Right atrium auricular region (tissue), 2 donors: ENCODE measurements around the gene IP6K2. TPM values are rescaled to one million over a fixed set of nuclear protein-coding genes. Genes with fewer than 3 reads are reported as not detected.
A peak's percentile ranks its signal among the peaks of the same experiment; 100 is the strongest.
"Not testable (repeated sequence)": the region's sequence is repeated elsewhere in the genome, so short reads cannot be mapped to it uniquely, and the experiment has no call there.

ENCODE experiments used
- DNase-seq: peaks from one replicate; pipeline ENCODE4 v3.0.0-alpha.2; 2019; ENCODE audit warnings: low spot score
- H3K27ac ChIP-seq, 2 donors: fragments of 200-600 bp; sonication (generic); 1 replicate in 1 of 2; 2 replicates in 1 of 2; pipeline ENCODE4 v1.5.1; 2016 to 2019
- H3K27me3 ChIP-seq, 2 donors: fragments of 200-600 bp; sonication (generic); one replicate each; pipeline versions ENCODE4 v1.5.1 to v1.6.0; 2017 to 2019
- H3K36me3 ChIP-seq: fragments of 200-600 bp; sonication (generic); one replicate; pipeline ENCODE4 v1.5.1; 2016
- H3K4me1 ChIP-seq, 2 donors: fragments of 200-600 bp; sonication (generic); one replicate each; pipeline versions ENCODE4 v1.5.1 to v1.6.0; 2017 to 2019
- H3K4me3 ChIP-seq, 2 donors: fragments of 200-600 bp; sonication (generic); 1 replicate in 1 of 2; 2 replicates in 1 of 2; pipeline ENCODE4 v1.5.1; 2017 to 2019; ENCODE audit warnings: mild to moderate bottlenecking in 1 of 2, moderate library complexity in 1 of 2
- H3K9me3 ChIP-seq, 2 donors: fragments of 200-600 bp; sonication (generic); one replicate each; pipeline ENCODE4 v1.5.1; 2019
- total RNA-seq, 2 donors: library from RNA; depleted of rRNA; stranded (reverse); fragments of >200 nt; gene quantifications; one replicate each; pipeline ENCODE4 v1.1.0, GENCODE V29; 2016
- TF ChIP-seq, protein P1 (sequence below), 2 donors: fragments of 200-600 bp; sonication (generic); IDR thresholded peaks; one replicate each; pipeline ENCODE4 v1.5.1; 2019; ENCODE audit warnings: antibody characterized with exemption in 2 of 2

IP6K2 gene
- total RNA-seq, 2 donors from 2014 or later, result 35.7 to 39.6 TPM

DNA sequence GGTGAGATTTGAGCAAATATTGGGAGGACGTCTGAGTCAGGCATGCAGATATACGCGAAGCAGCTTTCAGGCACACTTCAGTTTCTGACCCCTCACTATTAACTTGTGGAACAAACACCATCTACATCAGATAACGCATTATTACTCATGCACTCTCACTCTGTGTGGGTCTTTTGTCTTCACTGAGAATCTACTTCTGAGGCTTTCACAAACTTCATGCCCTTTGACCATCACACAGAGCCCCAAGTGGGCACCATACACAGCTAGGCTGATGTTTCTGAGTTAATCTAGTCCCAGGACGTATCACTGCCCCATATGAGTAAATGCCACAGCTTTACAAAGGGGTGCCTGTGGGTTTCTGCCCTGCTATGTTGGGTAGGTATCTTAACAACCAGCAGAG, 39.6 kb upstream of the IP6K2 start:
- Histone ChIP-seq H3K4me3 (no peak overlapping the region), H3K36me3 (peaks cover 8% of the 10 kb centered on the region), H3K27me3 (no peaks in the 10 kb centered on the region), H3K27ac (no peak overlapping the region), H3K4me1 (no peaks in the 10 kb centered on the region), H3K9me3 (no peaks in the 10 kb centered on the region)
- DNase-seq, result no peak
- TF ChIP-seq, protein P1, sequence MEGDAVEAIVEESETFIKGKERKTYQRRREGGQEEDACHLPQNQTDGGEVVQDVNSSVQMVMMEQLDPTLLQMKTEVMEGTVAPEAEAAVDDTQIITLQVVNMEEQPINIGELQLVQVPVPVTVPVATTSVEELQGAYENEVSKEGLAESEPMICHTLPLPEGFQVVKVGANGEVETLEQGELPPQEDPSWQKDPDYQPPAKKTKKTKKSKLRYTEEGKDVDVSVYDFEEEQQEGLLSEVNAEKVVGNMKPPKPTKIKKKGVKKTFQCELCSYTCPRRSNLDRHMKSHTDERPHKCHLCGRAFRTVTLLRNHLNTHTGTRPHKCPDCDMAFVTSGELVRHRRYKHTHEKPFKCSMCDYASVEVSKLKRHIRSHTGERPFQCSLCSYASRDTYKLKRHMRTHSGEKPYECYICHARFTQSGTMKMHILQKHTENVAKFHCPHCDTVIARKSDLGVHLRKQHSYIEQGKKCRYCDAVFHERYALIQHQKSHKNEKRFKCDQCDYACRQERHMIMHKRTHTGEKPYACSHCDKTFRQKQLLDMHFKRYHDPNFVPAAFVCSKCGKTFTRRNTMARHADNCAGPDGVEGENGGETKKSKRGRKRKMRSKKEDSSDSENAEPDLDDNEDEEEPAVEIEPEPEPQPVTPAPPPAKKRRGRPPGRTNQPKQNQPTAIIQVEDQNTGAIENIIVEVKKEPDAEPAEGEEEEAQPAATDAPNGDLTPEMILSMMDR (IDR thresholded peaks at IDR 0.05), result no peak

GRCh38 chr3:48750856-48751255, 33.8 kb upstream of the IP6K2 start:
- Histone ChIP-seq H3K4me3 (no peak overlapping the region), H3K9me3 (no peaks in the 10 kb centered on the region), H3K36me3 (peaks cover 29% of the 10 kb centered on the region), H3K27ac (no peak overlapping the region), H3K4me1 (peaks cover 0 to 20% of the 10 kb centered on the region in 2 donors), H3K27me3 (no peaks in the 10 kb centered on the region)
- DNase-seq, result no peak
- TF ChIP-seq, protein P1 (IDR thresholded peaks at IDR 0.05), result no peak

- H3K4me1 ChIP-seq, result peaks cover 0 to 24% of the 10 kb centered on the region in 2 donors
- no peak overlapping the region for H3K4me3 ChIP-seq
- no peak for DNase-seq
- H3K9me3 ChIP-seq, result no peaks in the 10 kb centered on the region
- H3K36me3 ChIP-seq, result peaks cover 29% of the 10 kb centered on the region
- peak overlapping the region; percentile 53 to 78 for H3K27ac ChIP-seq
- TF ChIP-seq, protein P1 (IDR thresholded peaks at IDR 0.05), result no peak
- no peaks in the 10 kb centered on the region for H3K27me3 ChIP-seq
These were observed 31.7 kb upstream of the IP6K2 start for GRCh38 chr3:48748754-48749153.

GRCh38 chr3:48747706-48748105, 30.7 kb upstream of the IP6K2 start:
- no peak for DNase-seq
- no peak overlapping the region for H3K4me3 ChIP-seq
- H3K27ac ChIP-seq, result peak overlapping the region; percentile 53 to 78
- peaks cover 29% of the 10 kb centered on the region for H3K36me3 ChIP-seq
- TF ChIP-seq, protein P1 (IDR thresholded peaks at IDR 0.05), result no peak
- H3K9me3 ChIP-seq, result no peaks in the 10 kb centered on the region
- no peaks in the 10 kb centered on the region for H3K27me3 ChIP-seq
- H3K4me1 ChIP-seq, result peaks cover 0 to 24% of the 10 kb centered on the region in 2 donors

DNA sequence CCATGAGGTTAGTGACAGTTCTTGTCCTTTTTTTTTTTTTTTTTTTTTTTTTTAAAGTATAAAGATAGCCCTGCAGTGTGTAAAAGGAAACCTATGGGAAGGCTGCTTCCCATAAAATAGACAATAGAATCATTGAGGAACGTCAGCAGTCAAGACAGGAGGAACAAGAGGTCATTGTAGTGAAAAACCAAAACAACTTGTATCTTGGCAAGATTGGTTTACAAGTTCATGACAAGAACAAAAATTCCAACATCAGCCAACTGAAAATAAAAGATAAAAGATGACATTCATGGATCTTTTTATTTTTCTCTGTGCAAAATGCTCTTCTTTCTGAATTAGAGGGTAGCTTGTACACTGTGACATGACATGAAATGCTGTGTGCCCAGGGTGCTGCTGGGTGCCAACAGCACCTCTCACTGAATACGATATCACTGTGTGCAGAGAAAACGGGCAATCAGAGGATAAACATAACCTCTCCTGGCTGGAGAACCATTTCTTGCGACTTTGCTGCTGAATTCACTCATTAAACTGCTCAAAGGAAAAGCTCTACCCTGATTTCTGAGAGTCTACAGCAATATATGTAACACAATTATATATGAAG, 30.1 kb upstream of the IP6K2 start:
- Histone ChIP-seq H3K4me1 (peaks cover 0 to 24% of the 10 kb centered on the region in 2 donors), H3K36me3 (peaks cover 29% of the 10 kb centered on the region), H3K27ac (peak overlapping the region; percentile 53 to 78), H3K27me3 (no peaks in the 10 kb centered on the region), H3K9me3 (no peaks in the 10 kb centered on the region), H3K4me3 (no peak overlapping the region)
- no peak for DNase-seq
- TF ChIP-seq, protein P1 (IDR thresholded peaks at IDR 0.05), result no peak

- no peak overlapping the region for H3K4me3 ChIP-seq
- peaks cover 5% of the 10 kb centered on the region for H3K36me3 ChIP-seq
- TF ChIP-seq, protein P1 (IDR thresholded peaks at IDR 0.05), result no peak
- H3K9me3 ChIP-seq, result no peaks in the 10 kb centered on the region
- peaks cover 0 to 49% of the 10 kb centered on the region in 2 donors for H3K4me1 ChIP-seq
- H3K27me3 ChIP-seq, result no peaks in the 10 kb centered on the region
- no peak overlapping the region for H3K27ac ChIP-seq
- DNase-seq, result no peak
These were observed 26.8 kb upstream of the IP6K2 start for GRCh38 chr3:48743773-48744172.

DNA sequence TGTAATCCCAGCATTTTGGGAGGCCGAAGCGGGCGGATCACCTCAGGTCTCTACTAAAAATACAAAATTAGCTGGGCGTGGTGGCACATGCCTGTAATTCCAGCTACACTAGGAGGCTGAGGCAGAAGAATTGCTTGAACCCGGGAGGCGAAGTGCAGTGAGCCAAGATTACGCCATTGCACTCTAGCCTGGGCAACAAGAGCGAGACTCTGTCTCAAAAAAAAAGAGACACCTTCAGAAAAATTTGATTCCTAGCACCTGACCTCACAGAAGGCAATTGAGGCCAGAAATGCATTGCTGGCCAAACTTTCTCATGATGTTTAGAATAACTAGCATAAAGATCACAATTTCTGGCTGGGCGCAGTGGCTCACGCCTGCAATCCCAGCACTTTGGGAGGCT, 24.2 kb upstream of the IP6K2 start:
- not testable (repeated sequence) for H3K4me3 ChIP-seq, H3K27me3 ChIP-seq, DNase-seq, H3K36me3 ChIP-seq, H3K9me3 ChIP-seq
- Histone ChIP-seq H3K4me1 (peaks cover 0 to 48% of the 10 kb centered on the region in 2 donors), H3K27ac (peak overlapping the region; percentile 80 to 83)
